Measurements from ENCODE around the gene DDX1. TPM values are rescaled to one million over a fixed set of nuclear protein-coding genes. Genes with fewer than 3 reads are reported as not detected.

DDX1 gene
- total and polyA plus RNA-seq, 11 donors, result 97.7 to 193 (median 136) TPM

GRCh38 chr2:15605721-15606120, 14.1 kb downstream of the DDX1 start:
- 41 to 94% (median 63%) methylated on average over 1 of the region's 1 CpG for WGBS, 4 donors
- DNase-seq (no peak), ATAC-seq (no peak)
- no peak overlapping the region for H3K27ac ChIP-seq
- intact Hi-C loops (cut with DNase I), result no loop called here
- H3K4me1 ChIP-seq, result no peaks in the 10 kb centered on the region
- TF ChIP-seq, protein P1, sequence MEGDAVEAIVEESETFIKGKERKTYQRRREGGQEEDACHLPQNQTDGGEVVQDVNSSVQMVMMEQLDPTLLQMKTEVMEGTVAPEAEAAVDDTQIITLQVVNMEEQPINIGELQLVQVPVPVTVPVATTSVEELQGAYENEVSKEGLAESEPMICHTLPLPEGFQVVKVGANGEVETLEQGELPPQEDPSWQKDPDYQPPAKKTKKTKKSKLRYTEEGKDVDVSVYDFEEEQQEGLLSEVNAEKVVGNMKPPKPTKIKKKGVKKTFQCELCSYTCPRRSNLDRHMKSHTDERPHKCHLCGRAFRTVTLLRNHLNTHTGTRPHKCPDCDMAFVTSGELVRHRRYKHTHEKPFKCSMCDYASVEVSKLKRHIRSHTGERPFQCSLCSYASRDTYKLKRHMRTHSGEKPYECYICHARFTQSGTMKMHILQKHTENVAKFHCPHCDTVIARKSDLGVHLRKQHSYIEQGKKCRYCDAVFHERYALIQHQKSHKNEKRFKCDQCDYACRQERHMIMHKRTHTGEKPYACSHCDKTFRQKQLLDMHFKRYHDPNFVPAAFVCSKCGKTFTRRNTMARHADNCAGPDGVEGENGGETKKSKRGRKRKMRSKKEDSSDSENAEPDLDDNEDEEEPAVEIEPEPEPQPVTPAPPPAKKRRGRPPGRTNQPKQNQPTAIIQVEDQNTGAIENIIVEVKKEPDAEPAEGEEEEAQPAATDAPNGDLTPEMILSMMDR (IDR thresholded peaks at IDR 0.05), result no peak
- TF ChIP-seq POLR2A (IDR thresholded peaks at IDR 0.05), result no peak
- H3K27me3 ChIP-seq, result no peaks in the 10 kb centered on the region
- H3K9me3 ChIP-seq, result no peaks in the 10 kb centered on the region
- H3K36me3 ChIP-seq, result peaks cover 0 to 100% (median 100%) of the 10 kb centered on the region in 9 donors
- H3K4me3 ChIP-seq, result no peak overlapping the region

- H3K27me3 ChIP-seq, result no peaks in the 10 kb centered on the region
- intact Hi-C loops (cut with DNase I), result no loop called here
Observed at GRCh38 chr2:15606481-15607441, 15.1 kb downstream of the DDX1 start.

DNA sequence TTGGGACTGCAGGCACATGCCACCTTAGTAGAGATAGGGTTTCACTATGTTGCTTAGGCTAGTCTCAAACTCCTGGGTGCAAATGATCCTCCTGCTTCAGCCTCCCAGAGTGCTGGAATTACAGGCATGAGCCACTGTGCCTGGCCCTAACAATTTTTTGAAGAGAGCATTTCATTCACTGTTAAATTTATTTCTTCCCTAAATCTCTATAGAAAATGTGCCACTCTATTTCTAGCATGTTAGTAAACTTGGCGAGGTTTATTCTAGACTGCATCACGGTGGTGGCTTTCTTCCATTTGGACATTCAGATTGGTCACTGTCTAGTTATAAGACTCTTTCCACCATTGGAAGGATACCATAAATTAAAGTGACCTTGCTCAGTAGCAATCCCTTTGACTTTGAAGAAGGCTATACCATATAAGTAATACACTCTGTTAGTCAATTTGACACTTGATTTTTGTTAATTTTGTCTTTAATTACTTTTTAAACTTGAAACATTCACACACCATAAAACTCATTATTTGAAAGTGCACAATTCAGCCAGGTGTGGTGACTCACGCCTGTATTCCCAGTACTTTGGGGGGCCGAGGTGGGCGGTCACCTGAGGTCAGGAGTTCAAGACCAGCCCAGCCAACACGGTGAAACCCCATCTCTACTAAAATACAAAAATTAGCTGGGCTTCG, 16.2 kb downstream of the DDX1 start:
- intact Hi-C loops (cut with DNase I), result no loop called here
- no peak for DNase-seq
- no peak overlapping the region for H3K27ac ChIP-seq
- 91 to 95% (median 95%) methylated on average over 7 of the region's 7 CpGs for WGBS, 4 donors
- H3K4me1 ChIP-seq, result no peaks in the 10 kb centered on the region
- TF ChIP-seq, protein P1 (IDR thresholded peaks at IDR 0.05), result no peak
- TF ChIP-seq POLR2A (IDR thresholded peaks at IDR 0.05), result no peak
- no peaks in the 10 kb centered on the region for H3K9me3 ChIP-seq
- H3K36me3 ChIP-seq, result peaks cover 0 to 79% (median 78%) of the 10 kb centered on the region in 9 donors
- no peak overlapping the region for H3K4me3 ChIP-seq
- no peaks in the 10 kb centered on the region for H3K27me3 ChIP-seq
- ATAC-seq, result no peak

More at GRCh38 chr2:15606481-15607441, 15.1 kb downstream of the DDX1 start:
- DNase-seq (no peak), ATAC-seq (no peak)
- 87 to 94% (median 91%) methylated on average over 8 of the region's 8 CpGs for WGBS, 4 donors
- TF ChIP-seq, protein P1 (IDR thresholded peaks at IDR 0.05), result no peak
- no peak for TF ChIP-seq POLR2A (IDR thresholded peaks at IDR 0.05)
- Histone ChIP-seq H3K4me3 (no peak overlapping the region), H3K27ac (no peak overlapping the region), H3K9me3 (no peaks in the 10 kb centered on the region), H3K36me3 (peaks cover 0 to 90% (median 89%) of the 10 kb centered on the region in 9 donors), H3K4me1 (no peaks in the 10 kb centered on the region)

DNA sequence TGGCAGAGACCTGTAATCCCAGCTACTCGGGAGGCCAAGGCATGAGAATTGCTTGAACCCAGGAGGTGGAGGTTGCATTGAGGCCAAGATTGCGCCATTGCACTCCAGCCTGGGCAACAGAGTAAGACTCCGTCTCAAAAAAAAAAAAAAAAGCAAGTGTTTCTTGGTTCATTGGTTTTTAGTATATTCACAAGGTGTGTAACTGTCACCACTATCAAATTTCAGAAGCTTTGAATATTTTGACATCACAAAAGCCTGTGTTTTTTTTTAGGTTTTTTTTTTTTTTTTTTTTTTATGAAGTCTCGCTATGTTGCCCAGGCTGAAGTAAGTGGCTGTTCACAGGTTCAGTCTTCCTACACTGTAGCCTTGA, 16.7 kb downstream of the DDX1 start:
- Histone ChIP-seq H3K4me1 (no peaks in the 10 kb centered on the region), H3K36me3 (peaks cover 0 to 78% (median 76%) of the 10 kb centered on the region in 9 donors), H3K4me3 (no peak overlapping the region), H3K27me3 (no peaks in the 10 kb centered on the region), H3K9me3 (no peaks in the 10 kb centered on the region), H3K27ac (no peak overlapping the region)
- intact Hi-C loops (cut with DNase I), result no loop called here
- whole genome bisulfite sequencing, 4 donors, result 94 to 98% (median 96%) methylated on average over 4 of the region's 4 CpGs
- ATAC-seq (no peak), DNase-seq (no peak)
- no peak for TF ChIP-seq POLR2A (IDR thresholded peaks at IDR 0.05)
- TF ChIP-seq, protein P1 (IDR thresholded peaks at IDR 0.05), result no peak

Data from heart left ventricle (tissue), 16 donors.